GM21390 (cell line): ENCODE data around the gene MLXIPL.
"Not testable (repeated sequence)": the region's sequence is repeated elsewhere in the genome, so short reads cannot be mapped to it uniquely, and the experiment has no call there.

Experiments used
- ATAC-seq: cut with Tn5 transposase; IDR thresholded peaks from one replicate; pipeline ENCODE4 v1.9.1; 2021; ENCODE audit not compliant: unreplicated experiment

Gene MLXIPL

GRCh38 chr7:73555411-73555982 lies 68.8 kb downstream of the MLXIPL start:
- no peak for ATAC-seq

DNA sequence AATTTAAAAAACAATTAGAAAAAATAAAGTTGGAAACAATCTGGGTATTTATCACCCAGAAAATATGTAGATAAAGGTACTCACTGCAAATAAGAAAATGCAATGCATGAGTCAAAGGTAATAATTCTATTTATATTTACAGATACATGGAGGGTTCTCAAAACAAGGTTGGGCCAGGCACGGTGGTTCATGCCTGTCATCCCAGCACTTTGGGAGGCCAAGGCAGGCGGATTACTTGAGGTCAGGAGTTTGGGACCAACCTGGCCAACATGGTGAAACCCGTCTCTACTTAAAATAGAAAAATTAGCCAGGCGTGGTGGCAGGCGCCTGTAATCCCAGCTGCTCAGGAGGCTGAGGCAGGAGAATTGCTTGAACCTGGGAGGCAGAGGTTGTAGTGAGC lies 74.2 kb downstream of the MLXIPL start:
- not testable (repeated sequence) for ATAC-seq

GRCh38 chr7:73549176-73549575 lies 75.1 kb downstream of the MLXIPL start:
- no peak for ATAC-seq

DNA sequence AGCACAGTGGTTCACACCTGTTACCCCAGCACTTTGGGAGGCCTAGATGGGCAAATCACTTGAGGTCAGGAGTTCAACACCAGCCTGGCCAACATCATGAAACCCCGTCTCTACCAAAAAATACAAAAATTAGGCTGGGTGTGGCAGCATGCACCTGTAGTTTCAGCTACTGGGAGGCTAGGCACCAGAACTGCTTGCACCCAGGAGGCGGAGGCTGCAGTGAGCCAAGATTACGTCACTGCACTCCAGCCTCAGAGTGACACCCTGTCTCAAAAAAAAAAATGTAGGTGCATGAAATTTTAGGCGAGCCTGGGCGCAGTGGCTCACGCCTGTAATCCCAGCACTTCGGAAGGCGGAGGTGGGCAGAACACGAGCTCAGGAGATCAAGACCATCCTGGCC lies 76.5 kb downstream of the MLXIPL start:
- ATAC-seq: no peak

DNA sequence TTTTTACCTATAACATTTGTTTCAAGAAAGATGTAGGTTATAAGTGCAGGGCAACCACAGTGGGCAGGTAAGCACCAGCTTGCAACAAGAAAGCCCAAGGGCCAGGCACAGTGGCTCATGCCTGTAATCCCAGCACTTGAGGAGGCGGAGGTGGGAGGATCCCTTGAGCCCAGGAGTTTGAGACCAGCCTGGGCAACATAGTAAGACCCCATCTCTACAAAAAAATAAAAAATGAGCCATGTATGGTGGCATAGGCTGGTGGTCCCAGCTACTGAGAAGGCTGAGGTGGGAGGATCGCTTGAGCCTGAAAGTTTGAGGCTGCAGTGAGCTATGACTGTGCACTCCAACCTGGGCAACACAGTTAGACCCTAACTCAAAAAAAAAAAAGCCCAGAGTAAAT lies 79.6 kb downstream of the MLXIPL start:
- ATAC-seq: no peak
